Measurements from ENCODE around the gene PLEKHG4B.

PLEKHG4B gene

DNA sequence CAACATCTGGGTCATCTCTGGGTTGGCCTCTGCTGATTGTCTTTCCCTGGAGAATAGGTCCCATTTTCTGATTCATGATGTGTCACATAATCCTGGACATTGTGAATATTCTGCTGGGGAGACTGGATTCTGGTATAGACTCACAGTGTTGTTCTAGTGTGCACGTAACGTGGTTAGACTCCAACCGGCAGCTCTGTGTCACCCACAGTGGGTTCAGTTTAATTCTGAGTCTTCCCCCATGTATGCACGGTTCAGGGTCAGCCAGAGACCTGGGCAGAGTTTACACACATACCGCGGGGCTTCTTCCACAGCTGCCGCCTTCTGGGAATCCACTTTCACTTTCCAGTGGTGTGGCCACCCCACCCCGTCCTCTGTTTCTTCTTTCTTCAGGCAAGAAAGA is 61.3 kb downstream of the PLEKHG4B start:
- TF ChIP-seq, protein P1, sequence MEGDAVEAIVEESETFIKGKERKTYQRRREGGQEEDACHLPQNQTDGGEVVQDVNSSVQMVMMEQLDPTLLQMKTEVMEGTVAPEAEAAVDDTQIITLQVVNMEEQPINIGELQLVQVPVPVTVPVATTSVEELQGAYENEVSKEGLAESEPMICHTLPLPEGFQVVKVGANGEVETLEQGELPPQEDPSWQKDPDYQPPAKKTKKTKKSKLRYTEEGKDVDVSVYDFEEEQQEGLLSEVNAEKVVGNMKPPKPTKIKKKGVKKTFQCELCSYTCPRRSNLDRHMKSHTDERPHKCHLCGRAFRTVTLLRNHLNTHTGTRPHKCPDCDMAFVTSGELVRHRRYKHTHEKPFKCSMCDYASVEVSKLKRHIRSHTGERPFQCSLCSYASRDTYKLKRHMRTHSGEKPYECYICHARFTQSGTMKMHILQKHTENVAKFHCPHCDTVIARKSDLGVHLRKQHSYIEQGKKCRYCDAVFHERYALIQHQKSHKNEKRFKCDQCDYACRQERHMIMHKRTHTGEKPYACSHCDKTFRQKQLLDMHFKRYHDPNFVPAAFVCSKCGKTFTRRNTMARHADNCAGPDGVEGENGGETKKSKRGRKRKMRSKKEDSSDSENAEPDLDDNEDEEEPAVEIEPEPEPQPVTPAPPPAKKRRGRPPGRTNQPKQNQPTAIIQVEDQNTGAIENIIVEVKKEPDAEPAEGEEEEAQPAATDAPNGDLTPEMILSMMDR (IDR thresholded peaks at IDR 0.05; ENCODE audit: control extremely low read depth, extremely low read depth, low read depth, missing control alignments): no peak
- ChIA-PET CTCF (no interaction called here), POLR2A (no interaction called here)
- no peak for DNase-seq (ENCODE audit: extremely low spot score)

DNA sequence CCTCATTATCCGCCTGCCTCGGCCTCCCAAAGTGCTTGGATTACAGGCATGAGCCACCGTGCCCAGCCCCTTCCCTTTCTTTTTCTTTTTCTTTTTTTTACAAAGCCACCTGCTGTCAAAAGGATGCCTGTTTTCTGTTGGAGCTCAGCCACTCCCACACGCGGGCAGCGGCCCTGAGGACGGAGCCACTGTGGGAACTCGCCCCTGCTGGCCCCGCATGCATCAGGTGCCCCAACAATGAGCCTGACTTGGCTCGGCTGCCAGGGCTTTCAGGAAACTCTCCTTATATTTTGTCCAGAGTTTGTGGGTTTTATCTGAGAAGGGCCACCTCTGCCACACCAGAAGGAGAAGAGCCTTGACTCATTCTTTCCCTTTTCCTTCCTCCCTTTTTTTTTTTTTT is 62.3 kb downstream of the PLEKHG4B start:
- DNase-seq (ENCODE audit: extremely low spot score): no peak
- ChIA-PET POLR2A (no interaction called here), CTCF (no interaction called here)
- TF ChIP-seq, protein P1 (IDR thresholded peaks at IDR 0.05; ENCODE audit: control extremely low read depth, extremely low read depth, low read depth, missing control alignments): no peak

DNA sequence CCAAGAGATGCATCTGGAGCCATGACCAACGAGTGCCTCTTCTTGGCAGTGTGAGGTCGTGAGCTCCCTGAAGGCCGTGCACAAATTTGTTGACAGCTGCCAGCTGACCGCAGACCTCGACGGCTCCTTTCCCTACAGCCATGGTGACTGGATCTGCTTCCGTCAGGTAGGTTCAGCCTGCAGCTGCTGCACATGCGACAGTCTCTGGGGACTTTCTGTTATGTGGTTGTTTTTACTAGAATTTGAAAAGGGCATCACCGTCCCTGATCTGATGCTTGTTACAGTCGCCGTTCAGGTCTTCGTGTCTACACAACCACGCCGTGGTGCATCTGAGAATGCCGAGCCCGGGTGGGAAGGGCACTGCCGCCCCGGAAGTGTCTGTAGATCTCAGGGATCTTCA is 62.9 kb downstream of the PLEKHG4B start:
- POLR2A ChIA-PET: no interaction called here
- no peak for DNase-seq (ENCODE audit: extremely low spot score)
- TF ChIP-seq, protein P1 (IDR thresholded peaks at IDR 0.05; ENCODE audit: control extremely low read depth, extremely low read depth, low read depth, missing control alignments): no peak
- CTCF ChIA-PET: no interaction called here

DNA sequence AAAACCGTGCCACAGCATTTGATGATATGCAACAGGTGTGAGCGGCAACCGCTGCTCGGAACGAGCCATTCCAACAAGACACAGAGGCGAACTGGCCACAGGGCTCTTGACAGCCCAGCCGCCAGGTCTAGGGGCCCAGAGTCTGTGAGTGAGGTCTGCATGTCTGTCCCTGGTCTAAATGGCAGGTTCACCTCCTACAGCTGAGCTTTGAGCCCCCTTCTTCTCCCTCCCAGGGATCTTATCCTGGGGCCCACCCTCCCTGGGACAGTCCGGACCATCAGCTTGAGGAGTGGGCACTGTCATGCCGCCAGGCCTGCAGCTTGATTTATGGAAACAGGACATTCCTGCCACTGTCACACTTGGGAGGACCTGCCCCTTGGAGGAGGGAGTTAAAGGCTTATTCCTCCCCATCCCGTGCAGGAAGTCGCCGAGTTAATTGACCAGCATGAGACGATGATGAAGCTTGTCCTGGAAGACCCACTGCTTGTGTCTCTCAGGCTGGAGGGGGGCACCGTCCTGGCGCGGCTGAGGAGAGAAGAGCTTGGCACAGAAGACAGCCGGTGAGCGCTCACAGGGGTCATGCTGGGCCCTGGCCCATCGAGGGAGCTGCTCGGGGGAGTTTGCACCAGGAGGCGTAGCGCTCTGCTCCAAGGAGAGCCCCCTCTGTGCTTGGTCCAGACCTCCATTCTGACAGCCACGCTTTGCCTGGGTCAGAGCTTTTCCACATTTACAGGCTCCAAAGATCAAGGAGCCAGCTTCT is 63.9 kb downstream of the PLEKHG4B start:
- DNase-seq (ENCODE audit: extremely low spot score): no peak
- TF ChIP-seq, protein P1 (IDR thresholded peaks at IDR 0.05; ENCODE audit: control extremely low read depth, extremely low read depth, low read depth, missing control alignments): no peak
- POLR2A ChIA-PET: no interaction called here
- CTCF ChIA-PET: no interaction called here

DNA sequence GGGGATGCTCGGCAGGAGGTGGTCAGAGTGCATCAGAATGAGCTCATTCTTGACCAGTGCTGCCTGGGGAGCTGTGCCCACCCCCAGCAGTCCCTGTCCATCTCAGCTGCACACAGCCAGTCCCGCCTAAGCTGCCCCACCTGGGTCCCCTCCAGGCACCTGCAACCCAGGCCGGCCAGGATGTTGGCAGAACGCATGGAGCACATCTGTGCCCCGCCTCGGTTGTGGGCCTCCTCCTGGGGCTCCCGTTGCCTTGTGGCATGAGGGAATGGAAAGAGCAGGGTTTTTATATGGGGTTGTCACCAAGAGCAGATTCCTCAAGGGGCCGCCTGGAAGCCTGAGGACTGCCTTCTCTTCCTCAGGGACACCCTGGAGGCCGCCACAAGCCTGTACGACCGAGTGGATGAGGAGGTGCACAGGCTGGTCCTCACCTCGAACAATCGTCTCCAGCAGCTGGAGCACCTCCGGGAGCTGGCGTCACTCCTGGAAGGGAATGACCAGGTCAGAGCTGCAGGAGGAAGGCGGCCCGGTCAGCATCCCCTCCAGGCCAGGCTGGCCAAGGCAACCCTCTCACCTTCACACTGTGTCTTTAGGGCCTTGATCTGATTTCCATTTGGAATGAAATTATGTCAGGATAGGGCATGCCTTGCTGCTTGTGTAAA is 64.6 kb downstream of the PLEKHG4B start:
- no peak for DNase-seq (ENCODE audit: extremely low spot score)
- ChIA-PET CTCF (no interaction called here), POLR2A (no interaction called here)
- TF ChIP-seq, protein P1 (IDR thresholded peaks at IDR 0.05; ENCODE audit: control extremely low read depth, extremely low read depth, low read depth, missing control alignments): no peak

DNA sequence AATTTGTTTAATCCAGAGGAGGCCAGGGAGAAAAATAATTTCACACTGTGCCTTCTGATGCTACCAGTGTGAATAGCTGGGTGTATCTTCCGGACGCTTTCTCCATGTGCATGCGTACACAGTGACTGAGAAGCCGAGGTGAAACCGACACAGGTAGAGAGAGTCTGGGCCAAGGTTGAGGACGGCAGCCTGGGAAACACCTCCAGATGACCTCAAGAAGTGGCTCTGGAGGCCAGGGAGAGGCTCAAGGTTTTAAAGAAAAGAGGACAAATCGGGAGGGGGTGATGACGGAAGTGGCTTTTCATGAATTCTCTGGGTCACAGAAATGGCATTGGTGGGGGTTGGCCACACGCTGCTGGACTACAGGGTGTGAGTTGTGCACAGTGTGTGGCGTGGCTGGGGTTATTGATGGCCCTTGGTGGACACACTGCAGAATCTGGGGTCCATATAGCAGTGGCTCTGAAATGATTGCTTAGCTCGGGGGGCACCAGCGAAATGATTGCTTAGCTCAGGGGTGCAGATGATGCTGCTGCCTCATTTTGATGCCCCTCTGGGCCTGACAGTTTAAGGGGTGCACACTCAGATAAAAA is 65.3 kb downstream of the PLEKHG4B start:
- no peak for DNase-seq (ENCODE audit: extremely low spot score)
- TF ChIP-seq, protein P1 (IDR thresholded peaks at IDR 0.05; ENCODE audit: control extremely low read depth, extremely low read depth, low read depth, missing control alignments): no peak
- ChIA-PET CTCF (no interaction called here), POLR2A (no interaction called here)
